OCI-LY1 (cell line): ENCODE data around the gene PRKCZ.

ENCODE experiments used
- EZH2 ChIP-seq: fragments of 200-600 bp; sonication (generic), shearing (Covaris generic); IDR thresholded peaks from 2 replicates; pipeline ENCODE4 v1.8.0; 2017; ENCODE audit warnings: borderline replicate concordance, mixed run types, mild to moderate bottlenecking, antibody characterized with exemption, low read length, moderate library complexity, mixed read lengths
- TF ChIP-seq, protein P1 (sequence below): fragments of 200-600 bp; sonication (generic), shearing (Covaris generic); IDR thresholded peaks from 2 replicates; pipeline ENCODE4 v1.5.1; 2017; ENCODE audit warnings: mild to moderate bottlenecking, antibody characterized with exemption, low read length, moderate library complexity, mixed read lengths

DNA sequence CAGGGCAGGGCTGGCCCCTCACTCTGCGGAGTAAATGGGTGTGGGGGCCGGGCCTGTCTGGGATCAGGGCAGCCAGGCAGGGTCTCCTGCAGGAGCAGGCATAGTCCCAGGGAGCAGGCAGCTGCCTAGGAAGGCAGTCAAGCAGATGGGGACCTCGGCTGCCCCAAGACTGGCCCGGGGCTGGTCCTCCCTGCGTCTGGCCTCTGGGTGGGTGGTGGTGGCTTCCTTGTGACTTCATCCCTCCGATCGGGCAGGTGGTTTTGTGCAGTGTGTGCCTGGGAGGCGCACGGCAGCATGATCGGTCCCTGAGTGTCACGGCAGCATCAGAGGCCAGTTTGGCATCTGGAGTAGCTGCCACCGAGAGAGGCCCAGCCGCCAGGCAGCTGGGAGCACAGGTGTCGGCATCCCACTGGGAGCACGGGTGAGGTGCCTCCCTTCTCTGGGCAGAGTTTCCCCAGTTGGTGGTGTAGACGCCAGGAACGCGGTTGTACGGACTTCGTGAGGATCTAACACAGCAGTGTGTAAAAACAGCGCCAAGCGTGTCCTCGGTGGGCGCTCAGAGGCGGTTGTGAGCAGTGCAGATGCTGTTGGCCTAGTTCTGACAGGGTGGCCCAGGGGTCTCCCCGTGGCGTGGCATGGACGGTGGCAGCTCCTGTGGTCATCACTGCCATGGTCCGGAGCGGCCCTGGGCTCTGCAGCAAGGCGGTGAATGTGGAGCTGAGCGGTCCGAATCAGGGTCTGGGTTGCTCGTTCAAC is 45.9 kb downstream of the PRKCZ start:
- no peak for TF ChIP-seq EZH2
- TF ChIP-seq, protein P1, sequence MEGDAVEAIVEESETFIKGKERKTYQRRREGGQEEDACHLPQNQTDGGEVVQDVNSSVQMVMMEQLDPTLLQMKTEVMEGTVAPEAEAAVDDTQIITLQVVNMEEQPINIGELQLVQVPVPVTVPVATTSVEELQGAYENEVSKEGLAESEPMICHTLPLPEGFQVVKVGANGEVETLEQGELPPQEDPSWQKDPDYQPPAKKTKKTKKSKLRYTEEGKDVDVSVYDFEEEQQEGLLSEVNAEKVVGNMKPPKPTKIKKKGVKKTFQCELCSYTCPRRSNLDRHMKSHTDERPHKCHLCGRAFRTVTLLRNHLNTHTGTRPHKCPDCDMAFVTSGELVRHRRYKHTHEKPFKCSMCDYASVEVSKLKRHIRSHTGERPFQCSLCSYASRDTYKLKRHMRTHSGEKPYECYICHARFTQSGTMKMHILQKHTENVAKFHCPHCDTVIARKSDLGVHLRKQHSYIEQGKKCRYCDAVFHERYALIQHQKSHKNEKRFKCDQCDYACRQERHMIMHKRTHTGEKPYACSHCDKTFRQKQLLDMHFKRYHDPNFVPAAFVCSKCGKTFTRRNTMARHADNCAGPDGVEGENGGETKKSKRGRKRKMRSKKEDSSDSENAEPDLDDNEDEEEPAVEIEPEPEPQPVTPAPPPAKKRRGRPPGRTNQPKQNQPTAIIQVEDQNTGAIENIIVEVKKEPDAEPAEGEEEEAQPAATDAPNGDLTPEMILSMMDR: no peak
